ENCODE measurements around the gene CCDC201. TPM values are rescaled to one million over a fixed set of nuclear protein-coding genes. Genes with fewer than 3 reads are reported as not detected.

Gene CCDC201
- total and polyA plus RNA-seq, 2 of the 4 experiments (the other 2 are of a cell fraction), result not detected

DNA sequence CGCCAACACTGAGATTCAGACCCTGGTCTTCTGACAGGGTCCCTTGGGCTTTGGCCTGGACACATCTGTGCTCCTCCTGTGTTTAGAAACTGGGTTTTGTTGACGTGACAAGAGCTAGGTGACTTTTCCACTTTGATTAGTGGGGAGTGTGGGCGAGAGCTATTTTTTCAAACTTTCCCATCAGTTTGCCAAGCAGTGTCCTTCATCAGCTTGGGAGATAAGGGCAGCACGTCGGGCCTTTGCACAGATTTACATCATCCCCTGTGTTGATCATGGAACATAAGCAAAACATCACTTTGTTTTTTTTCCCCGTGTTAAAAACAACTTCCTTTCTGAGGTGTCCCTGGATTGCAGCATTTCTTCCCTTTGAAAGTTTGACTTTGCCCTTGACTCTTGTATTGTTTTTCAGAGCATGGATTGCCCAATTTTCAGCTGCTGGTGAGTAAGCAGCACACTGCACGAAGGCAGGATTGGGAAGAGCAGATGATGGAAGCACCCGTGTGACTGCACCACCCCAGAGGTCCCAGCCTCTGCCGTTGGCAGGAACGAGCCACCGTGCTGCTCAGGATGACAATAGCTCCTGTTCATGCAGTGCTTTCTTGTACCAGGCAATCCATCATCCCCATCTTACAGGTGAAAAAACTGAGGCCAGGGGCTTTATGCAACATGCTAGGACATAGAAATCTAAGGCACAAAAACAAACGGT, 9.0 kb upstream of the CCDC201 start:
- no peaks in the 10 kb centered on the region for H3K79me1 ChIP-seq (ENCODE audit: low read depth in 1 of 2, low read length in 2 of 2)
- intact Hi-C loops (cut with micrococcal nuclease) (no loop called here), dilution Hi-C loops (cut with HindIII; ENCODE audit: low sequenced_read_pairs, unreplicated experiment) (no loop called here), in situ Hi-C loops (cut with MboI; ENCODE audit: low sequenced_read_pairs) (no loop called here)
- H3K9me1 ChIP-seq (ENCODE audit: insufficient read depth, low read length), result peaks cover 16% of the 10 kb centered on the region
- H3K18ac ChIP-seq (ENCODE audit: low read depth, low read length), result peak overlapping the region; percentile 37
- H4K5ac ChIP-seq (ENCODE audit: low read depth, low read length), result peak overlapping the region; percentile 10; the same call in 1 of the 2 replicates
- peak overlapping the region in 1 of 2 experiments; percentile 38; a peak in 2 of 4 replicates for H4K8ac ChIP-seq (ENCODE audit: low read depth in 2 of 2, low read length in 2 of 2)
- H2BK15ac ChIP-seq (ENCODE audit: low read depth, low read length), result 0 out of 3 replicates have a peak overlapping the region, but pooled peaks have one; percentile 4
- POLR2A ChIA-PET (ENCODE audit: unreplicated experiment), result no interaction called here
- H2AFZ ChIP-seq (replicated peaks; ENCODE audit: low read length, poor library complexity), result peak overlapping the region; percentile 67
- H3K27ac ChIP-seq (ENCODE audit: insufficient read depth, low read length), result peak overlapping the region; percentile 28; the same call in 1 of the 2 replicates
- no peak overlapping the region for H3K4me2 ChIP-seq (ENCODE audit: low read depth, low read length)
- no peak overlapping the region for H3K4me3 ChIP-seq (ENCODE audit: insufficient read depth, low read depth, low read length)
- H3K14ac ChIP-seq (replicated peaks; ENCODE audit: low read depth, low read length), result peak overlapping the region; percentile 63
- no peak overlapping the region for H3K9ac ChIP-seq (ENCODE audit: low read depth, low read length)
- no peaks in the 10 kb centered on the region for H3K36me3 ChIP-seq (ENCODE audit: control insufficient read depth, insufficient read depth, low read length)
- ATAC-seq (ENCODE audit: low read depth) (peak; percentile 85), DNase-seq (peak; percentile 89)
- H2AK5ac ChIP-seq (ENCODE audit: low read depth, low read length), result peak overlapping the region; percentile 39; the same call in 1 of the 2 replicates
- no peaks in the 10 kb centered on the region; the same call in 1 of the 2 replicates for H3K27me3 ChIP-seq (ENCODE audit: control insufficient read depth, insufficient read depth, low read length)
- H3K4ac ChIP-seq (ENCODE audit: low read depth, low read length), result peak overlapping the region; percentile 69
- H3K4me1 ChIP-seq (ENCODE audit: control insufficient read depth, insufficient read depth, low read length), result peaks cover 5% of the 10 kb centered on the region
- peak overlapping the region; percentile 78 for H2BK120ac ChIP-seq (ENCODE audit: low read depth, low read length)
- H3K9me3 ChIP-seq (ENCODE audit: control insufficient read depth, insufficient read depth, low read length), result peaks cover 3% of the 10 kb centered on the region
- 35% methylated on average over 3 of the region's 12 CpGs; no CpG with 5 or more reads in 1 of the 2 experiments for WGBS, 2 experiments (ENCODE audit: extremely low coverage in 2 of 2, insufficient read length in 1 of 2)
- H2BK20ac ChIP-seq (ENCODE audit: low read depth, low read length), result peak overlapping the region; percentile 78; the same call in 1 of the 2 replicates
- no peak overlapping the region for H2AK9ac ChIP-seq (replicated peaks; ENCODE audit: low read depth, low read length, poor library complexity)
- CTCF ChIA-PET, result no interaction called here
- no peaks in the 10 kb centered on the region for H4K20me1 ChIP-seq (ENCODE audit: insufficient read depth, low read length)
- BruUV-seq (replicated peaks), result no TSS peak
- H2BK5ac ChIP-seq (ENCODE audit: low read depth, low read length, poor library complexity, severe bottlenecking), result no peak overlapping the region
- H4K91ac ChIP-seq (ENCODE audit: insufficient read depth, low read depth, low read length), result peak overlapping the region; percentile 17; the same call in 1 of the 2 replicates
- H3K23ac ChIP-seq (ENCODE audit: low read depth, low read length), result peak overlapping the region; percentile 28; the same call in 1 of the 2 replicates
- H3K56ac ChIP-seq (ENCODE audit: extremely low read depth, insufficient read depth, low read length), result no peak overlapping the region
- TF ChIP-seq SMC3 (IDR thresholded peaks at IDR 0.05; ENCODE audit: low read depth, low read length), result no peak
- TF ChIP-seq CEBPB (IDR thresholded peaks at IDR 0.05; ENCODE audit: low read depth, low read length), result peak; percentile 99
- TF ChIP-seq USF2 (IDR thresholded peaks at IDR 0.05; ENCODE audit: low read depth, low read length), result 0 out of 2 replicates have a peak, but pooled peaks have one; percentile 15
- no peak for TF ChIP-seq CHD1 (IDR thresholded peaks at IDR 0.05; ENCODE audit: low read depth, low read length)
- no peak for TF ChIP-seq MAFK (IDR thresholded peaks at IDR 0.05; ENCODE audit: low read depth, low read length)
- TF ChIP-seq MAZ (IDR thresholded peaks at IDR 0.05; ENCODE audit: borderline replicate concordance, low read depth, low read length), result no peak
- no peak for TF ChIP-seq NFE2L2 (IDR thresholded peaks at IDR 0.05; ENCODE audit: low read depth, low read length)
- no peak for TF ChIP-seq POLR2A (IDR thresholded peaks at IDR 0.05; ENCODE audit: low read depth, low read length)
- TF ChIP-seq MXI1 (IDR thresholded peaks at IDR 0.05; ENCODE audit: borderline replicate concordance, low read depth, low read length), result no peak
- TF ChIP-seq RAD21 (IDR thresholded peaks at IDR 0.05; ENCODE audit: low read length), result no peak
- peak; percentile 72; the same call in 1 of the 2 replicates for TF ChIP-seq FOS (IDR thresholded peaks at IDR 0.05; ENCODE audit: low read depth, low read length)
- TF ChIP-seq BHLHE40 (IDR thresholded peaks at IDR 0.05; ENCODE audit: low read depth, low read length), result peak; percentile 56; the same call in 1 of the 2 replicates
- TF ChIP-seq RCOR1 (IDR thresholded peaks at IDR 0.05; ENCODE audit: insufficient replicate concordance, low read length), result no peak
- no peak for TF ChIP-seq RFX5 (IDR thresholded peaks at IDR 0.05; ENCODE audit: low read depth, low read length)
- TF ChIP-seq ELK1 (IDR thresholded peaks at IDR 0.05; ENCODE audit: borderline replicate concordance, low read depth, low read length), result no peak

Measured in IMR-90 (cell line).